Adrenal gland (tissue), 5 donors: ENCODE data around the gene HPN.

Source experiments
- CTCF ChIP-seq, 6 experiments: fragments of 450-650 bp in 4 of 6; fragments of 200-600 bp in 2 of 6; sonication (generic) in 1 of 6; IDR thresholded peaks; 1 replicate in 5 of 6; 2 replicates in 1 of 6; pipeline versions ENCODE4 v1.5.1 to v1.8.0; 2016 to 2021; ENCODE audit warnings: antibody characterized with exemption in 6 of 6, mild to moderate bottlenecking in 2 of 6, moderate library complexity in 1 of 6
- POLR2A ChIP-seq, 2 donors: fragments of 450-650 bp; IDR thresholded peaks; one replicate each; pipeline ENCODE4 v1.6.1; 2017; ENCODE audit warnings: antibody characterized with exemption in 2 of 2, mild to moderate bottlenecking in 2 of 2, moderate library complexity in 1 of 2
- donor health status: DM: no; HTN: no; CAD: no.

GRCh38 chr19:35098413-35099049 is 57.0 kb downstream of the HPN start:
- TF ChIP-seq CTCF (IDR thresholded peaks at IDR 0.05), result no peak
- TF ChIP-seq POLR2A (IDR thresholded peaks at IDR 0.05), result no peak
